ENCODE measurements around the gene AMOT. TPM values are rescaled to one million over a fixed set of nuclear protein-coding genes. Genes with fewer than 3 reads are reported as not detected.

Gene AMOT
- total and polyA plus RNA-seq, 2 donors (not counting 1 experiment from before 2014, with no cell fraction given), result 0.91 to 5.2 TPM

DNA sequence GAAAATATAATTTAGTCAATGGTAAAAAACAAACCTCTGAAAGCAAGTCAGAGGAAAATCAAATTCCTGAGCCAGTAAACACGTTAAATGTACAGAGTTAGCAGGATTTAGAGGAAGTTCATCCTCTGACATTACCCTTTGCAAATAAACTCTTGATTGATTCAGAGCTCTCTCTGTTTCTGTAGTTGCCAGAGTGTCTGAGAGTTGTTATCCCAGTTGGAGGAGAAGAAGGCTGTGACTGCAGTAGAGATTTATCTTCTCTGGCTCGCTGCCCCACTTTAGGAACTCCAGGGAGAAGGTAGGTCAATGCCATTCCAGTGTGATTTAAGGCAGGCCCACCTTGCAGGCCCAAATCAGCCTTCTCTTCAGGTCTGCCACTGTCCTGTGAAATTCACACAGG lies 6.2 kb upstream of the AMOT start:
- POLR2A ChIA-PET, result no interaction called here
- WGBS (ENCODE audit: insufficient coverage), result no CpG with 5 or more reads among the region's 2 CpGs
- Mint-ChIP-seq H3K27me3 (no peaks in the 10 kb centered on the region), H3K4me1 (peaks cover 23% of the 10 kb centered on the region), H3K27ac (no peak overlapping the region), H3K4me3 (no peak overlapping the region), H3K9me3 (ENCODE audit: insufficient read depth) (no peaks in the 10 kb centered on the region)
- Histone ChIP-seq H3K9me3 (ENCODE audit: control extremely low read depth in 1 of 3, control insufficient read depth in 2 of 3, insufficient read depth in 1 of 3, low read length in 2 of 3) (no peaks in the 10 kb centered on the region), H3K27me3 (replicated peaks in 1 of 4; ENCODE audit: control extremely low read depth in 1 of 4, control insufficient read depth in 3 of 4, insufficient read depth in 4 of 4, low read length in 3 of 4) (no peaks in the 10 kb centered on the region), H3K4me2 (replicated peaks; ENCODE audit: low read depth, low read length, poor library complexity, severe bottlenecking) (no peak overlapping the region), H3K4me3 (ENCODE audit: control extremely low read depth in 1 of 5, extremely low read depth in 1 of 5, insufficient read depth in 1 of 5, low read depth in 2 of 5, low read length in 4 of 5) (no peak overlapping the region), H3K4me1 (ENCODE audit: control insufficient read depth in 2 of 2, insufficient read depth in 2 of 2, low read length in 2 of 2) (peaks cover 25% of the 10 kb centered on the region in 2 donors), H3K36me3 (replicated peaks in 1 of 2; ENCODE audit: control extremely low read depth in 1 of 2, control insufficient read depth in 1 of 2, extremely low read depth in 1 of 2, insufficient read depth in 2 of 2, low read length in 1 of 2) (no peaks in the 10 kb centered on the region), H3K9ac (ENCODE audit: low read length) (no peak overlapping the region), H3K79me2 (ENCODE audit: control insufficient read depth, insufficient read depth, low read length) (no peaks in the 10 kb centered on the region), H3K27ac (ENCODE audit: low read length in 2 of 2) (no peak overlapping the region), H4K20me1 (ENCODE audit: control insufficient read depth, insufficient read depth, low read length, poor library complexity, severe bottlenecking) (no peaks in the 10 kb centered on the region), H2AFZ (ENCODE audit: insufficient read depth, low read depth, low read length, poor library complexity, severe bottlenecking) (no peak overlapping the region)
- ATAC-seq (ENCODE audit: low read depth), result no peak
- CTCF ChIA-PET, result no interaction called here
- TF ChIP-seq EZH2 (IDR thresholded peaks at IDR 0.05; ENCODE audit: borderline replicate concordance, insufficient read depth, low read depth, low read length, poor library complexity, severe bottlenecking), result no peak
- TF ChIP-seq, protein P1, sequence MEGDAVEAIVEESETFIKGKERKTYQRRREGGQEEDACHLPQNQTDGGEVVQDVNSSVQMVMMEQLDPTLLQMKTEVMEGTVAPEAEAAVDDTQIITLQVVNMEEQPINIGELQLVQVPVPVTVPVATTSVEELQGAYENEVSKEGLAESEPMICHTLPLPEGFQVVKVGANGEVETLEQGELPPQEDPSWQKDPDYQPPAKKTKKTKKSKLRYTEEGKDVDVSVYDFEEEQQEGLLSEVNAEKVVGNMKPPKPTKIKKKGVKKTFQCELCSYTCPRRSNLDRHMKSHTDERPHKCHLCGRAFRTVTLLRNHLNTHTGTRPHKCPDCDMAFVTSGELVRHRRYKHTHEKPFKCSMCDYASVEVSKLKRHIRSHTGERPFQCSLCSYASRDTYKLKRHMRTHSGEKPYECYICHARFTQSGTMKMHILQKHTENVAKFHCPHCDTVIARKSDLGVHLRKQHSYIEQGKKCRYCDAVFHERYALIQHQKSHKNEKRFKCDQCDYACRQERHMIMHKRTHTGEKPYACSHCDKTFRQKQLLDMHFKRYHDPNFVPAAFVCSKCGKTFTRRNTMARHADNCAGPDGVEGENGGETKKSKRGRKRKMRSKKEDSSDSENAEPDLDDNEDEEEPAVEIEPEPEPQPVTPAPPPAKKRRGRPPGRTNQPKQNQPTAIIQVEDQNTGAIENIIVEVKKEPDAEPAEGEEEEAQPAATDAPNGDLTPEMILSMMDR (IDR thresholded peaks at IDR 0.05), result no peak
- no peak for DNase-seq
- intact Hi-C loops (cut with micrococcal nuclease), result no loop called here

DNA sequence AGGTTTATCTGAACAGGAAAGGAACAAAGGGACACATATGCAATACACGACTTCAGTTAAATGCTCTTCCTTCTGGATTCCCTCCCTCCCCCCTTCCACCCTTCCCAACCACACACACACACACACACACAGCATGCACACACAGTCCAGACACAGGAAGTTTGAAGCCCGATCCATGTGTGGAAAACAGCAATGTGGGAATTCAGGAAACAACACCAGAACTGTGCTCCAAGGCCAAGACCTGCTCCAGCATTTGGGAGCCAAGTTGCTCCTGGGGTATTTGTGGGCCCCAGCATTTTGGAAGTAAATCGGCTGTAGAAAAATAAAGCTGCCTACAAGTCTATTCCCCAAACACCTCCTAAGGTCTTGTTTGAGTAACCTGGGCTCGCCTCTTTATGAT lies 5.6 kb upstream of the AMOT start:
- no peaks in the 10 kb centered on the region for H3K79me2 ChIP-seq (ENCODE audit: control insufficient read depth, insufficient read depth, low read length)
- H2AFZ ChIP-seq (ENCODE audit: insufficient read depth, low read depth, low read length, poor library complexity, severe bottlenecking), result no peak overlapping the region
- H4K20me1 ChIP-seq (ENCODE audit: control insufficient read depth, insufficient read depth, low read length, poor library complexity, severe bottlenecking), result no peaks in the 10 kb centered on the region
- H3K27me3 ChIP-seq (replicated peaks in 1 of 4; ENCODE audit: control extremely low read depth in 1 of 4, control insufficient read depth in 3 of 4, insufficient read depth in 4 of 4, low read length in 3 of 4), result no peaks in the 10 kb centered on the region
- Mint-ChIP-seq H3K27ac (no peak overlapping the region), H3K9me3 (ENCODE audit: insufficient read depth) (no peaks in the 10 kb centered on the region), H3K4me1 (peaks cover 19% of the 10 kb centered on the region), H3K4me3 (no peak overlapping the region), H3K27me3 (no peaks in the 10 kb centered on the region)
- H3K4me3 ChIP-seq (ENCODE audit: control extremely low read depth in 1 of 5, extremely low read depth in 1 of 5, insufficient read depth in 1 of 5, low read depth in 2 of 5, low read length in 4 of 5), result no peak overlapping the region
- CTCF ChIA-PET, result no interaction called here
- DNase-seq (no peak), ATAC-seq (ENCODE audit: low read depth) (no peak)
- POLR2A ChIA-PET, result no interaction called here
- no peak overlapping the region for H3K4me2 ChIP-seq (replicated peaks; ENCODE audit: low read depth, low read length, poor library complexity, severe bottlenecking)
- no peaks in the 10 kb centered on the region for H3K36me3 ChIP-seq (replicated peaks in 1 of 2; ENCODE audit: control extremely low read depth in 1 of 2, control insufficient read depth in 1 of 2, extremely low read depth in 1 of 2, insufficient read depth in 2 of 2, low read length in 1 of 2)
- no peaks in the 10 kb centered on the region for H3K9me3 ChIP-seq (ENCODE audit: control extremely low read depth in 1 of 3, control insufficient read depth in 2 of 3, insufficient read depth in 1 of 3, low read length in 2 of 3)
- WGBS (ENCODE audit: insufficient coverage), result 100% methylated on average over 1 of the region's 4 CpGs
- peaks cover 19 to 22% of the 10 kb centered on the region in 2 donors for H3K4me1 ChIP-seq (ENCODE audit: control insufficient read depth in 2 of 2, insufficient read depth in 2 of 2, low read length in 2 of 2)
- no peak overlapping the region for H3K9ac ChIP-seq (ENCODE audit: low read length)
- TF ChIP-seq, protein P1 (IDR thresholded peaks at IDR 0.05), result no peak
- no peak for TF ChIP-seq EZH2 (IDR thresholded peaks at IDR 0.05; ENCODE audit: borderline replicate concordance, insufficient read depth, low read depth, low read length, poor library complexity, severe bottlenecking)
- no peak overlapping the region for H3K27ac ChIP-seq (ENCODE audit: low read length in 2 of 2)
- intact Hi-C loops (cut with micrococcal nuclease), result no loop called here

Data from B cell (primary cell).